Ascending aorta (tissue), 2 donors: ENCODE measurements around the gene ZBTB21. TPM values are rescaled to one million over a fixed set of nuclear protein-coding genes. Genes with fewer than 3 reads are reported as not detected.

Experiments
- DNase-seq, 2 donors: peaks; one replicate each; pipeline ENCODE4 v3.0.0-alpha.2; 2019; ENCODE audit warnings: low spot score in 2 of 2
- H3K27ac ChIP-seq, 2 donors: fragments of 200-600 bp; sonication (generic); one replicate each; pipeline ENCODE4 v1.5.1; 2016 to 2017; ENCODE audit warnings: mild to moderate bottlenecking in 1 of 2
- H3K27me3 ChIP-seq: fragments of 200-600 bp; sonication (generic); one replicate; pipeline ENCODE4 v1.5.1; 2017
- H3K36me3 ChIP-seq, 2 donors: fragments of 200-600 bp; sonication (generic); one replicate each; pipeline ENCODE4 v1.5.1; 2016
- H3K4me1 ChIP-seq, 2 donors: fragments of 200-600 bp; sonication (generic); one replicate each; pipeline ENCODE4 v1.5.1; 2016 to 2017; ENCODE audit warnings: mild to moderate bottlenecking in 1 of 2
- H3K4me3 ChIP-seq, 2 donors: fragments of 200-600 bp; sonication (generic); one replicate each; pipeline ENCODE4 v1.5.1; 2016 to 2017; ENCODE audit warnings: mild to moderate bottlenecking in 1 of 2
- H3K9me3 ChIP-seq, 2 donors: fragments of 200-600 bp; sonication (generic); one replicate each; pipeline ENCODE4 v1.5.1; 2016
- CTCF ChIP-seq, 3 experiments: fragments of 200-600 bp in 2 of 3; fragments of 450-650 bp in 1 of 3; sonication (generic) in 2 of 3; IDR thresholded peaks; one replicate each; pipeline ENCODE4 v1.5.1; 2016 to 2019; ENCODE audit warnings: antibody characterized with exemption in 3 of 3, mild to moderate bottlenecking in 1 of 3, moderate library complexity in 1 of 3
- intact Hi-C: fragments of 100-400 bp; cut with DNase I; formaldehyde crosslinking; loops from one replicate; pipeline ENCODE4 v1.15.1; 2023
- total RNA-seq: library from RNA; depleted of rRNA; stranded (reverse); fragments of >200 nt; gene quantifications from one replicate; pipeline ENCODE4 v1.1.0, GENCODE V29; 2016

Gene ZBTB21
- total RNA-seq, 1 donor from 2014 or later, result 11.1 TPM

DNA sequence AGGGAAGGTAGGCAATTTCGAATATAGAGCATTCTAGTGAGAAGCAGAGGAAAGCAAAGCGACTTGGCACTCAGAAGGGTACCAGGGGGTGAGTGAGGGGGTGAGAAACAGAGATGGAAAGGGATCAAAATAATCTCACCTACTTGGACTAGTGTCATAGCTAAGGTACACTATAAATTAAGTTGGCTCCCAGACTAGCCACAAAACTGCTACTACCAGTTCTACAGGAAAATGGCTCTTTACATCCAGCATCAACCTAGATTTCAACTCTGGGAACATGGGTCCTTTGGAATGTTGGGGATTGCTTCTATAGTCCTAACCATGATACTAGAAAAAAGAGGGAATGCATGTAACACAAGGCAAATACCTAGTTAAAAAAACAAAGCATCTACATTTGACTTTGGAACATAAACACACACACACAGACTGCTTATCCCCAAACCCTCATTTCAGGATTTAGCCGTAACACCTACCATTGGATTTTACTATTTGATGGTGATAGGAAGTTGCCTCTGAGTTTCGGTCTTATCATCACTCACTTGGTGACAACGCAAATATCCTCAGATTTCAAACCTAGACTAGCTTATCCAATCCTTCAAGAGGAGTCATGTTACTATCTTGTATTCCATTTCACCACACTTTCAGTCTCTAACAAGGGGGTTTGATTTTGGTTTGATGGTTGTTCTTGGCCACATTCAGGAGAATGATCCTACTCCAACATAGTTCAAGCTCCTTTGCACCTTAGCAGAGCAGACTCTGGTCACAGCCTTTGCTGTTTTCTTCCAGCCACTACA is 5.6 kb downstream of the ZBTB21 start:
- intact Hi-C loops, result no loop called here
- TF ChIP-seq CTCF (IDR thresholded peaks at IDR 0.05), result no peak

DNA sequence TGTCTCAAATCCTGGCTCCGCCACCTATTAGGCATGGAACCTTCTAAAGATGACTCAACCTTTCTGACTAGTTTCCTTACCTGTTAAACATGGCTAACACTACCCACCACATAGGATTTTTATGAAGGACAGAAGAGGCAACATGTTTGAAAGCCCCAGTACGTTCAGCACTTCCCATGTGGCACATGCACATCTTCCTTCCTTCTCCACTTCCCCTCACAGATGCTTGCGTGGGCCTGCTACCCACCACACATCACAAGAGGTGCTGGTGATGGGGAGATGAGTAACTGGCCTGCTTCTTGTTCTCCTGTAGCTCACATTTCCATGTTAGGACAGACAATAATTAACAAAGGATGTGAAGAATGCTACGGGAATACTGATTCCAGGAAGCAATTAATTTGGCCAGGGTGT is 7.1 kb downstream of the ZBTB21 start:
- DNase-seq, result no peak
- no peak for TF ChIP-seq CTCF (IDR thresholded peaks at IDR 0.05)
- no peaks in the 10 kb centered on the region for H3K9me3 ChIP-seq
- peaks cover 0 to 5% of the 10 kb centered on the region in 2 donors for H3K4me1 ChIP-seq
- no peak overlapping the region for H3K4me3 ChIP-seq
- intact Hi-C loops, result no loop called here
- H3K27ac ChIP-seq, result no peak overlapping the region
- no peaks in the 10 kb centered on the region for H3K27me3 ChIP-seq
- peaks cover 0 to 18% of the 10 kb centered on the region in 2 donors for H3K36me3 ChIP-seq

More for the DNA sequence above, 5.6 kb downstream of the ZBTB21 start:
- DNase-seq, result no peak
- no peaks in the 10 kb centered on the region for H3K9me3 ChIP-seq
- no peaks in the 10 kb centered on the region for H3K27me3 ChIP-seq
- no peak overlapping the region for H3K27ac ChIP-seq
- H3K4me3 ChIP-seq, result no peak overlapping the region
- H3K36me3 ChIP-seq, result peaks cover 0 to 18% of the 10 kb centered on the region in 2 donors
- peaks cover 0 to 5% of the 10 kb centered on the region in 2 donors for H3K4me1 ChIP-seq

- peaks cover 0 to 3% of the 10 kb centered on the region in 2 donors for H3K4me1 ChIP-seq
- no peak for DNase-seq
- no peak overlapping the region for H3K4me3 ChIP-seq
- no peaks in the 10 kb centered on the region for H3K9me3 ChIP-seq
- TF ChIP-seq CTCF (IDR thresholded peaks at IDR 0.05), result no peak
- peaks cover 0 to 18% of the 10 kb centered on the region in 2 donors for H3K36me3 ChIP-seq
- intact Hi-C loops, result no loop called here
- no peaks in the 10 kb centered on the region for H3K27me3 ChIP-seq
- no peak overlapping the region for H3K27ac ChIP-seq
Observed at GRCh38 chr21:42002421-42002958, 7.7 kb downstream of the ZBTB21 start.

GRCh38 chr21:42001781-42002180 is 8.4 kb downstream of the ZBTB21 start:
- Histone ChIP-seq H3K36me3 (peaks cover 0 to 16% of the 10 kb centered on the region in 2 donors), H3K4me1 (peaks cover 0 to 3% of the 10 kb centered on the region in 2 donors), H3K4me3 (no peak overlapping the region), H3K27ac (no peak overlapping the region), H3K27me3 (no peaks in the 10 kb centered on the region), H3K9me3 (no peaks in the 10 kb centered on the region)
- TF ChIP-seq CTCF (IDR thresholded peaks at IDR 0.05), result no peak
- no peak for DNase-seq
- intact Hi-C loops, result no loop called here

DNA sequence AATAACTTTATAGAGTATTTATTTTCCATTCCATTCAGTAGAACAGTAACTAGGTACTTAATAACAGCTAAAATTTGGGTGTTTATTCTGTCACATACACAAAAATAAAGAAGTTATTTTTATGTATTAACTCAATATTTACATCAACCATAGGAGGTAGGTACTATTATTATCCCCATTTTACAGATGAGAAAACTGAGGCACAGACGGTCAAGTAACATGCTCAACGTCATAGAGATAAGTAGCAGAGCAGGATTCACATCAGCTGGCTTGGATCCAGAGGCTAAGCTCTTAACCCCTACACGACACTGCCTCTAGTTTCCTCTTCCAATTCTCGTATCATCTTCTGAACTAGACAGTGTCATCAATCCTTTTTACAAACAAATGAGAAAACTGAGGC is 9.3 kb downstream of the ZBTB21 start:
- Histone ChIP-seq H3K9me3 (no peaks in the 10 kb centered on the region), H3K4me1 (peaks cover 0 to 3% of the 10 kb centered on the region in 2 donors), H3K27ac (no peak overlapping the region), H3K27me3 (no peaks in the 10 kb centered on the region), H3K36me3 (peaks cover 2 to 14% of the 10 kb centered on the region in 2 donors), H3K4me3 (no peak overlapping the region)
- no peak for DNase-seq
- intact Hi-C loops, result no loop called here
- TF ChIP-seq CTCF (IDR thresholded peaks at IDR 0.05), result no peak
